ENCODE measurements around the gene ITGA11. TPM values are rescaled to one million over a fixed set of nuclear protein-coding genes. Genes with fewer than 3 reads are reported as not detected.

ITGA11 gene
- total RNA-seq, 3 donors from 2014 or later, result 7.8 to 8.5 (median 7.9) TPM

- Histone ChIP-seq H3K27ac (no peak overlapping the region), H3K36me3 (no peaks in the 10 kb centered on the region), H3K4me3 (no peak overlapping the region), H3K9me3 (no peaks in the 10 kb centered on the region), H3K4me1 (peaks cover 0 to 11% of the 10 kb centered on the region in 2 donors), H3K27me3 (peaks cover 0 to 7% of the 10 kb centered on the region in 2 donors)
- TF ChIP-seq POLR2A (IDR thresholded peaks at IDR 0.05) (no peak), CTCF (IDR thresholded peaks at IDR 0.05) (no peak), POLR2AphosphoS5 (IDR thresholded peaks at IDR 0.05) (no peak)
- intact Hi-C loops (cut with DNase I; ENCODE audit: low total_unique reads), result no loop called here
- no peak for DNase-seq (ENCODE audit: low spot score in 2 of 2)
Observed at GRCh38 chr15:68385671-68386586, 46.0 kb downstream of the ITGA11 start.

GRCh38 chr15:68385240-68385561, 46.8 kb downstream of the ITGA11 start:
- Histone ChIP-seq H3K27ac (peak overlapping the region; percentile 52 to 75), H3K27me3 (peaks cover 0 to 7% of the 10 kb centered on the region in 2 donors), H3K36me3 (no peaks in the 10 kb centered on the region), H3K4me3 (no peak overlapping the region), H3K4me1 (peaks cover 0 to 11% of the 10 kb centered on the region in 2 donors), H3K9me3 (no peaks in the 10 kb centered on the region)
- DNase-seq (ENCODE audit: low spot score in 2 of 2), result no peak
- TF ChIP-seq CTCF (IDR thresholded peaks at IDR 0.05) (no peak), POLR2AphosphoS5 (IDR thresholded peaks at IDR 0.05) (no peak), POLR2A (IDR thresholded peaks at IDR 0.05) (no peak)
- intact Hi-C loops (cut with DNase I; ENCODE audit: low total_unique reads), result no loop called here

GRCh38 chr15:68384451-68385239, 47.3 kb downstream of the ITGA11 start:
- Histone ChIP-seq H3K36me3 (no peaks in the 10 kb centered on the region), H3K4me3 (no peak overlapping the region), H3K27ac (peak overlapping the region; percentile 52 to 75), H3K4me1 (peaks cover 0 to 11% of the 10 kb centered on the region in 2 donors), H3K9me3 (no peaks in the 10 kb centered on the region), H3K27me3 (peaks cover 0 to 5% of the 10 kb centered on the region in 2 donors)
- intact Hi-C loops (cut with DNase I; ENCODE audit: low total_unique reads), result loop anchor here (5.0 kb wide), 1 partner anchor 62 kb away; no protein-coding TSS in a partner anchor
- TF ChIP-seq POLR2AphosphoS5 (IDR thresholded peaks at IDR 0.05) (peak in 1 of 3 donors; percentile 19), POLR2A (IDR thresholded peaks at IDR 0.05) (no peak)
- no peak for DNase-seq (ENCODE audit: low spot score in 2 of 2)

GRCh38 chr15:68383161-68384074, 48.5 kb downstream of the ITGA11 start:
- peaks cover 0 to 11% of the 10 kb centered on the region in 2 donors for H3K4me1 ChIP-seq
- H3K27ac ChIP-seq, result peak overlapping the region in 1 of 2 donors; percentile 26
- intact Hi-C loops (cut with DNase I; ENCODE audit: low total_unique reads), result loop anchor here (5.0 kb wide), 1 partner anchor 61 kb away; no protein-coding TSS in a partner anchor
- H3K4me3 ChIP-seq, result no peak overlapping the region
- TF ChIP-seq POLR2A (IDR thresholded peaks at IDR 0.05) (no peak), POLR2AphosphoS5 (IDR thresholded peaks at IDR 0.05) (no peak), CTCF (IDR thresholded peaks at IDR 0.05) (peak; percentile 40 to 78 (median 71))
- no peaks in the 10 kb centered on the region for H3K36me3 ChIP-seq
- no peak for DNase-seq (ENCODE audit: low spot score in 2 of 2)
- no peaks in the 10 kb centered on the region for H3K9me3 ChIP-seq
- H3K27me3 ChIP-seq, result no peaks in the 10 kb centered on the region

All from breast epithelium (tissue), 4 donors.